ENCODE measurements around the gene ACACA.

ACACA gene

DNA sequence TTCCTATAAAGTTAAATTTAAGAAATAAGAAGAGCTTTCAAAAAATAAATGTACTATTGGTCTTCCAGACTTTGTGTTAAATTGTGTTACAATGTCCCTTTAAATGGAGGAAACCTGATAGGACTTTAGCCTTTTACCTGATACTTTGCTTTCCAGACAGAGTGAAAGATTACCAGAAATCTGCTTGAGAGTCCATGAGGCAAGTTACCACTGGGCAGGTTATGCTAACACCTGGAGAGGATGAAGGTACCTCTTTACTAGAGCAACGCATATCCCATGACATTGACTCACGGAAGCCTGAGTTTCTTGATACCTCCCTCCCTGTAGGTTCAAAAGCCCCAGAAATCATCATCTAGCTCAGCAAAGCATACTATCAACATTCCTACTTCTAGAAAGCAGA, 174.7 kb downstream of the ACACA start:
- no peak for DNase-seq (ENCODE audit: low spot score)

DNA sequence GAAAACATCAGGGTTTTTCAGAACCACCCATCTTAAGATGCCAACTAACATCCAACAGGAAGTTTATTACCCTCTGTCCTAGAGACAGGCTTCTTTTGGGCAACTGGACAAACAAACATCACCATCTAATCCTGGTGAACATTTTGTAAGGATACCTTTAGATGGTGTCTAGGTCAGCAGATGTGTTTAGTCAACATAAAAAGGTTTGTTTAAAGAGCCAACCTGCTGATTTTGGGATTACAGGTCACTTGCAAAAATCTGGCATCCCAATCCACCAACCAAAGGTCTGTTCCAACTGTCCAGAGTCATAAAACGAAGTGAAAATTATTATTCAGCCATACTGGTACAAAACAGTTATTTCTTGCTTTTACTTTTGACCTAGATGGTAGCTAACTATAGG, 176.0 kb downstream of the ACACA start:
- DNase-seq (ENCODE audit: low spot score), result no peak

DNA sequence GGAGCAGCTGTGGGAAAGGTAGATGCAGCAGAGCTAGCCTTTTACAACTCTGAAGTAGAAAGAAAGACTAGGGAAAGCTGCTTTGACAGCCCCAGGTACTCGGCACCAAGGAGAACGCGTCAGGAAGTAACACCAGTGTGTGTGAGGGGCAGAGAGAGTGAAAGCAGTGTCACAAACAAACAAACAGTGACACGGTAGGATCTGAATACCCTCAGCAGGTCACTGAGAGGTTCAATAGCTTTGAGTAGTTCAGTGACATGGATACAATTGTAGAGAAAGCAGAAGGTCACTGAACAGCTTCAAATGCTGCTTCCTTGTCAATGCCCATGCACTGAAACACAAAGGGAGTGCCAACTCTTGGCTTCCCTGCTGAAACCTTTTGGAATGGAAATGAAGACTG, 181.2 kb downstream of the ACACA start:
- DNase-seq (ENCODE audit: low spot score), result no peak

DNA sequence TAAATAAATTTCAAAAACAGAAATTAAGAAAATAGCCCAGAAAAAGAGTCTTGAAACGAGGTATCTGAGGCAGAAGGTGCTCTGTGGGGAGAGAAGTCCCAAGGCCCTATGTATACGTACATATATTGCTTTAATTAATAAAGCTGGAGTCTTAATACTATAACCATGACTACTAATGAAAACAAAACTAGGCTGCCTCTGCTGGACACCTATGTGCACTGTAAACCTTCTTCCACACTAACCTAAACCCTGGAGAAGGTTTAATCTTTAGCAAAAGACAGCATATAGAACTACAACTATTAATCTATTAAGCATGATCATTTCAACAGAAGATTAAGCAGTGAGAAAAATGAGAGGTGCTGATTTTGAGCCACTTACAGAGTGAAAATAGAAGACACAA, 184.8 kb downstream of the ACACA start:
- DNase-seq (ENCODE audit: low spot score), result no peak

DNA sequence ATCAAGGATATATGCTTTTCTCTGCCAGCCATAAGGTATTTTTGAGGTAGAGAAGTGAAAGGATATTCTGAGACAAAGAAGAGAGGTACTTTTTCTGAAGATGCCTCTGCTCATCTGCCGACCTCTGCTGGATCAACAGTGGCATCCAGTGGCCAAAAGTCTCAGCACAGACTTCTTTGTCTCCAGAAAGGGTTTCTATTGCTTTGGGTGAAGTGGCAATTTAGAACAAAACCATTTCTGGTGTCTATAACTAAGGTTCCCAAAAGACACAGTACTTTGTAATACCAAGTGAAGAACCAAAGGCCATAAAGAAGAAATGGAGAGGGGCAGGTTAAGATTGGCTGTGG, 186.1 kb downstream of the ACACA start:
- DNase-seq (ENCODE audit: low spot score), result peak; percentile 8

DNA sequence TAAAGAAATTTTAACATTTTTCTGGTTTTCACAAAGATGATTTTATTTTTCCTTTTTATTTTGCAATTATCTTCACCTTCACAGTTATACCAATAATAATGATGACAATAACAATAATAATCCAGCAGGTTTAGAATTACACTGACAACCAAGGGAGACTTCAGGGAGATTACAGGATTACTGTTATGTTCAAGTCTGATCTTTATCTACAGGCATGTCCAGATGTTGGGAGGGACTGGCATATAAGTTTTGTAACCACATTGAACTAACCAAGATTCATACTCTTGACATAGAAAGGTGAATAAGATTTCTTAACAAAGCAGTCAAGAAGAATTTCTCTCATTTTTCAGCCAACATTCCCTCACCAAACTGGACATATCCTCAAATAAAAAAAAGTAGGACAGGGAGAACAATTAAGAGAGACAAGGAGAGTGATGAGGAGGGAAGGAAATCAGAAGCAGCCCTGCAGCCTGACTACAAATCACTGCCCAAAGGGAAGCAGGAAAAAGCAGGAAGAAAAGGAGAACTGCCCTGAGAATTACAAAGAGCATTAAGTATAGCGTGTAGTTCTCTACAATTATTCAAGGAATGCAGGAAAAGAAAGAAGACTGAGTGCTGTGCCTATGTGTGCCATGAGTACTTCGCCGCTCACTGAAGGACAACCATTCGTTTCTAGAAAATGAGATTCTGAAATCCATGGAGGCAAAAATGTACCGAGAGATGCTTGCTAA, 186.6 kb downstream of the ACACA start:
- no peak for DNase-seq (ENCODE audit: low spot score)

- no peak for DNase-seq (ENCODE audit: low spot score)
Measured at GRCh38 chr17:37218849-37219248, 187.8 kb downstream of the ACACA start.

GRCh38 chr17:37214416-37214815, 192.2 kb downstream of the ACACA start:
- DNase-seq (ENCODE audit: low spot score), result no peak

DNA sequence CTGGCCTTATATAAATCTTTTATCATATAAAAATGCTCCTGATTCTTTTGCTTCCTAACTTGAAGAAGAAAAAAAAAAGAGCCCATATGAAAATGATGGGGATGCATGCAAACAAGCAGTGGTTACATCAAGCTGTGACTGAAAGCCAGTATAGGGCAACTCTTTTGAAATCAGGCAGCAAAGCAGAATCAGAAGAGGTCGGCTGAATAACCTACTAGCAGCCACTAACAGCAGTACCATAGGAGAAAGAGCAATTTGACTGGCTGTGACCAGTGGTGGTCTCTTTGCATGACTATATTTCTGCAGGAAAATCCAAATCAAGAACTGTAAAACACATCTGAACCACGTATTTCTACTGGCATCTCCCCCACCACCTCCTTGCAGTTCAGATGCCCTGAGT, 192.7 kb downstream of the ACACA start:
- no peak for DNase-seq (ENCODE audit: low spot score)

DNA sequence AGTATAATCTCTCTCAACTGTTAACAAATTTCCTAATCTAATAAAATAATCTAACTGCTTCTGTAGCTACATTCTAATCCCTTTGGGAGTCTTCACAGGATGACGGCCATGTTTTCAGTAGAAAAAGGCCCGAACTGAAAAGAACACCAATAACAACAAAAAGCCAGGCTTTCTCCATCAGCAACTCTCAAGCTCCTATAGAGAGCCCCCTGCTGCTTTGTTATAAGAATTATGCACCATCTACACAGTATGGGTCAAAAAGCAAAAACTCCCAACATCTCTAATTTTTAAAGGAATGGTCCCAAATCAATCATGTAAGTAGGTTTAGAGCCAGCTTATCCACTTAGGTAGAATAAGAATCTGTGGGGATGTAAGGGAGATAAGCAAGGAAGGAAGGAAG, 194.5 kb downstream of the ACACA start:
- no peak for DNase-seq (ENCODE audit: low spot score)

GRCh38 chr17:37211136-37211535, 195.5 kb downstream of the ACACA start:
- no peak for DNase-seq (ENCODE audit: low spot score)

GRCh38 chr17:37207103-37207502, 199.5 kb downstream of the ACACA start:
- DNase-seq (ENCODE audit: low spot score), result no peak

- no peak for DNase-seq (ENCODE audit: low spot score)
Measured at GRCh38 chr17:37206299-37206698, 200.3 kb downstream of the ACACA start.

GRCh38 chr17:37200497-37200896, 206.1 kb downstream of the ACACA start:
- DNase-seq (ENCODE audit: low spot score), result no peak

- no peak for DNase-seq (ENCODE audit: low spot score)
Measured at GRCh38 chr17:37197336-37197735, 209.3 kb downstream of the ACACA start.

DNA sequence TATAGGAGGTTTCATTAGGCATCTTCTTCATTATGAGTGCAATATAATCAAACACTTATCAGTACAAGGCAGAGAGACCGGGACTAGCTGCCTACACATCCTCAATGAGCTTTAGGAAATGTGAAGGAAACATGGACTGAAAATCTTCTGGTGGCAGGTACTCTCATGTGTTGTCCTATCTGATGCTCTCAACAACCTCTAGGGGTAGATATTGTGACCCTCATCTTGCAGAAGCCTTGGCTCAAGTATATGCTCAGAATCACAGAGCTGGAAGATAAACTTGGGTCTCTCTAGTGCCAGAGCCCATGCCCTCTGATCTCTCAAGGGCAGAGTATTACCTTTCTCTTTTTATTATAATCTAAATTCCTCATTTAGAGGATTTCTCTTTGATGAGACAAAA, 212.4 kb downstream of the ACACA start:
- no peak for DNase-seq (ENCODE audit: low spot score)

DNA sequence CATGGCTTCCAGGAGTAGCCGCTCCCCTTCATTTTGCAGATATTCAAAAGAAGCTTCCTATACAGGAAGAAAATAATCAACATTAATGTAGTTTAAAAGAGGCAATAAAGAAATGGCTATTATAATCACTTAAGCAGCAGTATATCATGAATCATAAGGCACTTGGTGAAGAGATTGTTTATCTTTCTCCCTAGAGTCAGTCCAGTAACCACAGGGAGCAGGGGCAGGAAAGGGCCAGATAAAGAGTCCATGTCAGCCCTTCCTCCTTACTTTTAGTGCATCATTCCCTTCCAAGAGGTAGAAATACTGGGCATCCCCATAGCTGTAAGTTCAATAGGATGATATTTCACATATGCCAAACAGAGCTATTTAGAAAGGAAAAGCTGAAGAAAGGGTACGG, 215.4 kb downstream of the ACACA start:
- no peak for DNase-seq (ENCODE audit: low spot score)

DNA sequence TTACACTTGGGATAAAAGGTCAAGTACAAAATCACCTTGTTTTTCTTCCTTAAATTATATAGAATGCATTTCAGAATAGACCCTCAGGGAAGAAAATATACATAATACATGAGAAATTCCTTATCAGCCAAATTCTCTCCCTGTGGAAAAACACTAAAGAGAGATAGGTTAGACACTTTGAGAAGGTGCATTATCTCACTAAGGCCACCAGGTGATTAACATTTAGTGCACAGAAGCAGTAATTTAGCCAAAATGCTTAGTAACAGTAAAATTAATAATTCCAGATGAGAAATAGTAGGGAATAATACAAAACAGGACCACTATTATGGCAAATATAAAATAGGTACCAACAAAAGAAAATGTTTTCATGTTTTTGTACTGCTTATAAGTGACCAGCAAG, 216.1 kb downstream of the ACACA start:
- DNase-seq (ENCODE audit: low spot score), result no peak

DNA sequence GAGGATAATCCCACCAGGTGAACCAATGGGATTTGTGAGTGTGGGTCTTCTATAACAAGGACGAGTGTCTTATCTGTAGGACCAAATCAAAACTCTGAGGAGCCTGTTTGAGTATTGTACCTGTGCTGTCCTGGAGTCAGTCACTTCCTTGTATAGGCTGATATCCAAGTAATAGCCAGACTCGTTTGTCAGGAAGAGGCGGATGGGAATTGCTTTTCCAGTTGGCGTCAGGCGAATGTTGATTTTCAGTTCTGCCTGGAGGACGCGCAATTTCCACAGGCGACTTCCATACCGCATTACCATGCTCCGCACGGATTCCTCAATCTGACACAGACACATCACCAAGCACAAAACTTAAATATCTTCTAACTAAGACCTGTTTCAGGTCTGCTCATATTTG, 218.5 kb downstream of the ACACA start:
- no peak for DNase-seq (ENCODE audit: low spot score)

DNA sequence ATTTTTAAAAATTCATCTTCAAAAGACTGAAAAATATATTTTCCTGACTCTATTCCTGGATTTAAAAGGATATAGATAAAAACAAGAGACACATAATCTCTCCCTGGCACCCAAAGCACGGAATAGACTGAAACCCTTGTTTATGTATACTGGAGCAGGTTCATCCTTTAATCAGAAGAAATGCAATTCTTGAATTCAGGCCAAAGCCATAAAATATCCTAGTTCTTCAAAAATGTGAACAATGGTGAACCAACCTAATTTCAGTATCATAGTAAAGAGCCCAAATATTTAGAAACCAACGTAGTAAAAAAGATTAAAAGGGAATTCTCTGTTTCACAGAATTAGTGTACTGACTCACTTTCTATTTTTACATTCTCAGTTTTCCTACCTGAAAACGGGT, 219.4 kb downstream of the ACACA start:
- no peak for DNase-seq (ENCODE audit: low spot score)

DNA sequence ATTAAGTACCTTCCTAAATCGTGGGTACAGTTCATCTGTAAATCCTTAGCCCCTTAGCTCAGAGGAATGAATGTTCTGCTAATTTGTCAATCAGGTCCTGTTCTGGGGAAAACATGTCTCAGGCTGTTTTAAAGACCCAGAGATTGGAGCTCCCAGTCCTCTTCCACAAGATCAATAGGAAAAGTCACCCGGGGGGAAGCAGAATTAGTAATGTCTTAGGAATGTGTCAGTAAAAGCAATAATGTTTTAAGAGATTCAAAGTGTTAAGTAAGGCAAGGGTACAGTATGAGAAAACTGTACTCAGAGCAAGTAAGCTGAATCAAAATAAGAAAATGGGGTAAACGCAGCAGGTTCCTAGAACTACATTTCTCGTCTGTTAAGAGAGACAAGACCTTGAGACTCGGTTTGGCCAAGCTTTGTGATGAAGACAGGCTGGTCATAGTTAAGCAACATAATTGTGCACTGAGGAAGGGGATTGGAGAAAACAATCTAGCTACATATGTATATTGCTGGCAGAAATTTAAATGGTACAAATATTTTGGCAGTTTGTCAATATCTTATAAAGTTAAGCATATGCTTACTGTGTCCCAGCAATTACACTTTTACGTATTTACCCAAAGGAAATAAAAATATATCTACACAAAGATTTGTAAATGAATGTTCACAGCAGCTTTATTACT, 223.7 kb downstream of the ACACA start:
- DNase-seq (ENCODE audit: low spot score), result no peak

DNA sequence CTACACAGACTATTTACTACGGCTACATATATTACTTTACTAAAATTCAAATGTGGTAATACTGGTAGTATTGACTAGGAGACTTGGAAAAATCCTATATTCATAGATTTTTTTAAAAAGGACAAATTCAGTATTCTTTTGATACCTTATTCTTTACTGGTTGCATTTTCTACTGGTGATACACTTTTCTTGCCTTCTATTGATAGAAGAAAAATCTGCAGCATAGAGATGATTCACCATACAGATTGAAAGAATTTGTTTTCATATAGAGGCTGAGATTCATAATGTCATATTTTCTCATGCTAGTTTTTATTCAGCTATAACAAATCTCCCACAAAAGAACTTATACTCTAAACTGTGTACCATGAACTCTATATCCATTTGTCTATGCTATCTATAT, 226.3 kb downstream of the ACACA start:
- DNase-seq (ENCODE audit: low spot score), result no peak

GRCh38 chr17:37179893-37180292, 226.7 kb downstream of the ACACA start:
- DNase-seq (ENCODE audit: low spot score), result no peak

GRCh38 chr17:37177254-37177870, 229.3 kb downstream of the ACACA start:
- DNase-seq (ENCODE audit: low spot score), result no peak

All from activated CD4-positive, alpha-beta T cell treated with anti-CD3 and anti-CD28 coated beads, Interleukin-2, Interleukin-4, amounts not matched to agents 100 ng/mL and 50 ng/mL, durations not matched to agents 16 hours and 8 hours (primary cell).